ENCODE measurements around the gene NEK9. TPM values are rescaled to one million over a fixed set of nuclear protein-coding genes. Genes with fewer than 3 reads are reported as not detected.
"Not testable (repeated sequence)": the region's sequence is repeated elsewhere in the genome, so short reads cannot be mapped to it uniquely, and the experiment has no call there.

Gene NEK9
- total and polyA plus RNA-seq, 4 donors, result 13.4 to 46.0 (median 29.8) TPM

DNA sequence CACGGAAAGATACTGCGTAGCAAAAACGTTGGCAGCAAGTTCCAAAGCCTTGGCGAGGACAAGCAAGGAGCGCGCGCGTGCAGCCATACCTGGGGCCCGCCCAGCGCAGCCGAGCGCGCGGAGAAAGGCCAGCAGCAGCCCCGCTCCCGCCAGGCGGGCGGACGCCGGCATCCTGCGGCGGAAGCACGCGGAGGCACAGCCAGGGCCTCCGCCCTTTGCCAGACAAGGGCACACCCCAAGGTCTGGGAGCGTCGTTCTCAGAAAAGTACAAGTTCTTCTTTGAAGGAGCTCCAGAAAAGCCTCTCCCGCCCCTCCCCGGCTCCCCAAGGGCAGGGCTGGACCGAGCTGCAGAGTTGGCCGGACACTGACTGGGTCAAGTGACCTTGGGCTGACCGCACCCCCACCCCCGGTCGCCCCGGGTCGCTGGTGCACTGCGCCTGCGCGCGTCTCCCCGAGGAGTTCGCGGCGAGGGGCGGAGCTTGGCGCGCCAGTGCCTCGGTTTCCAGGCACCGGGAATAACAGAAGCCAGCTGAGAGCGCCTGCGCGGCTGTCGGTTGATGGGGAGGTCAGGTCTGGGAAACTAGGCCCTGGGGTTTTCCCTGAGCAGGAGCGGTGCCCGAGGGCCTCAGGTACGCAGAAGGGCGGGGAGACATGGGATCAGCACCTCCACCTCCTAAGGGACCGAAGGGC lies 57.6 kb downstream of the NEK9 start, which contains the start of gene ZC2HC1C (continued):
- TF ChIP-seq, protein P1, sequence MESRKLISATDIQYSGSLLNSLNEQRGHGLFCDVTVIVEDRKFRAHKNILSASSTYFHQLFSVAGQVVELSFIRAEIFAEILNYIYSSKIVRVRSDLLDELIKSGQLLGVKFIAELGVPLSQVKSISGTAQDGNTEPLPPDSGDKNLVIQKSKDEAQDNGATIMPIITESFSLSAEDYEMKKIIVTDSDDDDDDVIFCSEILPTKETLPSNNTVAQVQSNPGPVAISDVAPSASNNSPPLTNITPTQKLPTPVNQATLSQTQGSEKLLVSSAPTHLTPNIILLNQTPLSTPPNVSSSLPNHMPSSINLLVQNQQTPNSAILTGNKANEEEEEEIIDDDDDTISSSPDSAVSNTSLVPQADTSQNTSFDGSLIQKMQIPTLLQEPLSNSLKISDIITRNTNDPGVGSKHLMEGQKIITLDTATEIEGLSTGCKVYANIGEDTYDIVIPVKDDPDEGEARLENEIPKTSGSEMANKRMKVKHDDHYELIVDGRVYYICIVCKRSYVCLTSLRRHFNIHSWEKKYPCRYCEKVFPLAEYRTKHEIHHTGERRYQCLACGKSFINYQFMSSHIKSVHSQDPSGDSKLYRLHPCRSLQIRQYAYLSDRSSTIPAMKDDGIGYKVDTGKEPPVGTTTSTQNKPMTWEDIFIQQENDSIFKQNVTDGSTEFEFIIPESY (IDR thresholded peaks at IDR 0.05), result no peak
- peak in 1 of 2 donors; percentile 7 for TF ChIP-seq JUND (IDR thresholded peaks at IDR 0.05)
- TF ChIP-seq HNF4A (conservative IDR thresholded peaks at IDR 0.05), result peak in 1 of 2 donors; percentile 70
- peak; percentile 81 for TF ChIP-seq SP1 (IDR thresholded peaks at IDR 0.05)
- TF ChIP-seq HNF4G (IDR thresholded peaks at IDR 0.05), result no peak
- peak; percentile 90 for TF ChIP-seq NR2F2 (IDR thresholded peaks at IDR 0.05)

DNA sequence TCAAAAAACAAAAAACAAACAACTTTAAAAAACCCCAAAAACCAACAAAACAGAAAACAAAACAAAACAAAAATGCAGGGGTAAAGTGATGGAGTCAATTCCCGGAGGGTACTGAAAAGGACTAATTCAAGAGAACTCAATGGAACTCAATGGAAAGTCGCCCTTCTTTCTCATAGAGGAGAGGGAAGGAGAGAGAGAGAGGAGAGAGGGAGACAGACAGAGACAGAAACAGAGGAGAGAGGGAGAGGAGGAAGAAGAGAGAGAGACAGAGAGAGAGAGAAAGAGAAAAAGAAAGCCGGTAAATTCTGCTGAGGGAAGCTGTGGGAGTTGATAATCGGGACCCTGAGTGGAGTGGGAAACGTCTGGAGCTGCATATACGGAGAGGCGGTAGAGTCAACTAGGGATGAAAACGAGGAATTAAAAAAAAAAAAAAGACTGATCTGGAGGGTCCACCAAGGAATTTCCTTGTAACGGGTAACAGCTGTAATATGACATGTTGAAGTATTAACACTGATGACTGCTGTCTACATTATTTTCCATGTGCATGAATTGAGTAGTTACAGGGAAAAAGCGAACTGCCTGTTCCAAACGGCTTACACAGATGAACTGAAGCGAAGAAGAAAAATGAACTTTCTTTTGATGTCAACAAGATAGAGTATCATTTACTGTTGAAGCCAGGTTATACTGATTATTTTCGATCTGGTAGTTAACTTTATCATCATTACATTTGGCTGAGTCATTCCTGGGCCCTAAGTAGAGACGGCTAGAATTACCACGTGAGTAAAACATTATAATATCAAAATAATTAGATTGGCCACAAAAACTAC lies 58.3 kb downstream of the NEK9 start:
- TF ChIP-seq, protein P1 (IDR thresholded peaks at IDR 0.05), result no peak
- TF ChIP-seq, protein P2, sequence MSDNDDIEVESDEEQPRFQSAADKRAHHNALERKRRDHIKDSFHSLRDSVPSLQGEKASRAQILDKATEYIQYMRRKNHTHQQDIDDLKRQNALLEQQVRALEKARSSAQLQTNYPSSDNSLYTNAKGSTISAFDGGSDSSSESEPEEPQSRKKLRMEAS (IDR thresholded peaks at IDR 0.05), result no peak
- TF ChIP-seq, protein P3, sequence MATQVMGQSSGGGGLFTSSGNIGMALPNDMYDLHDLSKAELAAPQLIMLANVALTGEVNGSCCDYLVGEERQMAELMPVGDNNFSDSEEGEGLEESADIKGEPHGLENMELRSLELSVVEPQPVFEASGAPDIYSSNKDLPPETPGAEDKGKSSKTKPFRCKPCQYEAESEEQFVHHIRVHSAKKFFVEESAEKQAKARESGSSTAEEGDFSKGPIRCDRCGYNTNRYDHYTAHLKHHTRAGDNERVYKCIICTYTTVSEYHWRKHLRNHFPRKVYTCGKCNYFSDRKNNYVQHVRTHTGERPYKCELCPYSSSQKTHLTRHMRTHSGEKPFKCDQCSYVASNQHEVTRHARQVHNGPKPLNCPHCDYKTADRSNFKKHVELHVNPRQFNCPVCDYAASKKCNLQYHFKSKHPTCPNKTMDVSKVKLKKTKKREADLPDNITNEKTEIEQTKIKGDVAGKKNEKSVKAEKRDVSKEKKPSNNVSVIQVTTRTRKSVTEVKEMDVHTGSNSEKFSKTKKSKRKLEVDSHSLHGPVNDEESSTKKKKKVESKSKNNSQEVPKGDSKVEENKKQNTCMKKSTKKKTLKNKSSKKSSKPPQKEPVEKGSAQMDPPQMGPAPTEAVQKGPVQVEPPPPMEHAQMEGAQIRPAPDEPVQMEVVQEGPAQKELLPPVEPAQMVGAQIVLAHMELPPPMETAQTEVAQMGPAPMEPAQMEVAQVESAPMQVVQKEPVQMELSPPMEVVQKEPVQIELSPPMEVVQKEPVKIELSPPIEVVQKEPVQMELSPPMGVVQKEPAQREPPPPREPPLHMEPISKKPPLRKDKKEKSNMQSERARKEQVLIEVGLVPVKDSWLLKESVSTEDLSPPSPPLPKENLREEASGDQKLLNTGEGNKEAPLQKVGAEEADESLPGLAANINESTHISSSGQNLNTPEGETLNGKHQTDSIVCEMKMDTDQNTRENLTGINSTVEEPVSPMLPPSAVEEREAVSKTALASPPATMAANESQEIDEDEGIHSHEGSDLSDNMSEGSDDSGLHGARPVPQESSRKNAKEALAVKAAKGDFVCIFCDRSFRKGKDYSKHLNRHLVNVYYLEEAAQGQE (IDR thresholded peaks at IDR 0.05), result peak; percentile 11
- no peaks in the 10 kb centered on the region for H3K9me3 ChIP-seq (ENCODE audit: control insufficient read depth in 4 of 4, low read length in 3 of 4)
- peak overlapping the region; percentile 87 to 96 for H3K27ac ChIP-seq (ENCODE audit: low read depth in 1 of 2, low read length in 2 of 2)
- peak overlapping the region; percentile 36 to 88 (median 73) for H3K4me3 ChIP-seq (ENCODE audit: low read depth in 1 of 3, low read length in 3 of 3)
- H3K9ac ChIP-seq (ENCODE audit: low read depth in 1 of 2, low read length in 2 of 2), result peak overlapping the region; percentile 18 to 91
- WGBS, result 16% methylated on average over 15 of the region's 15 CpGs
- DNase-seq (ENCODE audit: low spot score), result no peak
- no peaks in the 10 kb centered on the region for H3K36me3 ChIP-seq (ENCODE audit: control insufficient read depth in 4 of 4, insufficient read depth in 3 of 4, low read depth in 1 of 4, low read length in 3 of 4)
- H3K27me3 ChIP-seq (ENCODE audit: control insufficient read depth in 4 of 4, insufficient read depth in 4 of 4, low read length in 3 of 4), result no peaks in the 10 kb centered on the region
- peaks cover 0 to 26% (median 11%) of the 10 kb centered on the region in 4 donors for H3K4me1 ChIP-seq (ENCODE audit: control insufficient read depth in 4 of 4, insufficient read depth in 4 of 4, low read length in 3 of 4)

DNA sequence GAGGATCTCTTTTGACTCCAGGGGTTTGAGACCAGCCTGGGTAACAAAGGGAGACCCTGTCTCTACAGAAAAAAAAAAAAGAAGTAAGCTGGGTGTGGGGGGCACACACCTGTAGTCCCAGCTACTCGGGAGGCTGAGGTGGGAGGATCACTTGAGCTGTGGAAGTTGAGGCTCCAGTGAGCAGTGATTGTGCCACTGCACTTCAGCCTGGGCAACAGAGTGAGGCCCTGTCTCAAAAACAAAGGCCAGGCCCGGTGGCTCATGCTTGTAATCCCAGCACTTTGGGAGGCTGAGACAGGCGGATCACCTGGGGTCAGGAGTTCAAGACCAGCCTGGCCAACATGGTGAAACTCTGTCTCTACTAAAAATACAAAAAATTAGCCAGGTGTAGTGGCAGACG lies 59.1 kb downstream of the NEK9 start:
- not testable (repeated sequence) for H3K27me3 ChIP-seq (ENCODE audit: control insufficient read depth in 4 of 4, insufficient read depth in 4 of 4, low read length in 3 of 4); H3K27ac ChIP-seq (ENCODE audit: low read depth in 1 of 2, low read length in 2 of 2); H3K9ac ChIP-seq (ENCODE audit: low read depth in 1 of 2, low read length in 2 of 2); H3K9me3 ChIP-seq (ENCODE audit: control insufficient read depth in 4 of 4, low read length in 3 of 4); DNase-seq (ENCODE audit: low spot score); H3K36me3 ChIP-seq (ENCODE audit: control insufficient read depth in 4 of 4, insufficient read depth in 3 of 4, low read depth in 1 of 4, low read length in 3 of 4)
- H3K4me3 ChIP-seq (ENCODE audit: low read depth in 1 of 3, low read length in 3 of 3), result peak overlapping the region in 2 of 3 donors; percentile 73 to 88
- 81% methylated on average over 4 of the region's 4 CpGs for WGBS
- peaks cover 3 to 31% (median 13%) of the 10 kb centered on the region in 4 donors for H3K4me1 ChIP-seq (ENCODE audit: control insufficient read depth in 4 of 4, insufficient read depth in 4 of 4, low read length in 3 of 4)
